Fibroblast of skin of right quadriceps (primary cell): ENCODE results near the gene FRMD4A.
"Not testable (repeated sequence)": the region's sequence is repeated elsewhere in the genome, so short reads cannot be mapped to it uniquely, and the experiment has no call there.

Source experiments
- DNase-seq: peaks from one replicate; pipeline ENCODE4 v3.0.0-alpha.2; 2013

Gene FRMD4A

GRCh38 chr10:14236341-14236740 is 94.4 kb downstream of the FRMD4A start:
- DNase-seq = no peak

- no peak for DNase-seq
Measured at GRCh38 chr10:14235566-14236195, 95.0 kb downstream of the FRMD4A start.

GRCh38 chr10:14233566-14233965 is 97.2 kb downstream of the FRMD4A start:
- no peak for DNase-seq

- DNase-seq = not testable (repeated sequence)
Measured at GRCh38 chr10:14228798-14229197, 101.9 kb downstream of the FRMD4A start.

- no peak for DNase-seq
Measured at GRCh38 chr10:14225379-14225778, 105.3 kb downstream of the FRMD4A start.

- no peak for DNase-seq
Measured at GRCh38 chr10:14220026-14220425, 110.7 kb downstream of the FRMD4A start.

- DNase-seq = no peak
Measured at GRCh38 chr10:14219411-14219810, 111.3 kb downstream of the FRMD4A start.

- DNase-seq = no peak
Measured at GRCh38 chr10:14215641-14216040, 115.1 kb downstream of the FRMD4A start.

- DNase-seq = not testable (repeated sequence)
Measured at GRCh38 chr10:14213703-14214102, 117.0 kb downstream of the FRMD4A start.

- no peak for DNase-seq
Measured at GRCh38 chr10:14211610-14212009, 119.1 kb downstream of the FRMD4A start.

GRCh38 chr10:14208231-14208630 is 122.5 kb downstream of the FRMD4A start:
- no peak for DNase-seq

GRCh38 chr10:14205233-14205632 is 125.5 kb downstream of the FRMD4A start:
- no peak for DNase-seq

GRCh38 chr10:14200698-14201544 is 129.8 kb downstream of the FRMD4A start:
- DNase-seq = peak; percentile 4

GRCh38 chr10:14199098-14199497 is 131.6 kb downstream of the FRMD4A start:
- not testable (repeated sequence) for DNase-seq

- no peak for DNase-seq
Measured at GRCh38 chr10:14198078-14198477, 132.6 kb downstream of the FRMD4A start.

GRCh38 chr10:14196113-14196512 is 134.6 kb downstream of the FRMD4A start:
- no peak for DNase-seq

- no peak for DNase-seq
Measured at GRCh38 chr10:14195433-14195832, 135.3 kb downstream of the FRMD4A start.

GRCh38 chr10:14192746-14193145 is 138.0 kb downstream of the FRMD4A start:
- no peak for DNase-seq

GRCh38 chr10:14191871-14192270 is 138.9 kb downstream of the FRMD4A start:
- no peak for DNase-seq

- DNase-seq = no peak
Measured at GRCh38 chr10:14191407-14191806, 139.3 kb downstream of the FRMD4A start.

GRCh38 chr10:14190702-14191101 is 140.0 kb downstream of the FRMD4A start:
- no peak for DNase-seq

GRCh38 chr10:14186245-14186644 is 144.5 kb downstream of the FRMD4A start:
- DNase-seq = no peak

GRCh38 chr10:14185316-14186045 is 145.2 kb downstream of the FRMD4A start:
- DNase-seq = peak; percentile 74

GRCh38 chr10:14184841-14185315 is 145.8 kb downstream of the FRMD4A start:
- peak; percentile 7 for DNase-seq
